ENCODE data around the gene CYTH3. TPM values are rescaled to one million over a fixed set of nuclear protein-coding genes. Genes with fewer than 3 reads are reported as not detected.

The CYTH3 gene
- polyA plus RNA-seq, 1 donor (not counting 4 experiments of a cell fraction or from before 2014, with no cell fraction given), result 28.4 TPM

DNA sequence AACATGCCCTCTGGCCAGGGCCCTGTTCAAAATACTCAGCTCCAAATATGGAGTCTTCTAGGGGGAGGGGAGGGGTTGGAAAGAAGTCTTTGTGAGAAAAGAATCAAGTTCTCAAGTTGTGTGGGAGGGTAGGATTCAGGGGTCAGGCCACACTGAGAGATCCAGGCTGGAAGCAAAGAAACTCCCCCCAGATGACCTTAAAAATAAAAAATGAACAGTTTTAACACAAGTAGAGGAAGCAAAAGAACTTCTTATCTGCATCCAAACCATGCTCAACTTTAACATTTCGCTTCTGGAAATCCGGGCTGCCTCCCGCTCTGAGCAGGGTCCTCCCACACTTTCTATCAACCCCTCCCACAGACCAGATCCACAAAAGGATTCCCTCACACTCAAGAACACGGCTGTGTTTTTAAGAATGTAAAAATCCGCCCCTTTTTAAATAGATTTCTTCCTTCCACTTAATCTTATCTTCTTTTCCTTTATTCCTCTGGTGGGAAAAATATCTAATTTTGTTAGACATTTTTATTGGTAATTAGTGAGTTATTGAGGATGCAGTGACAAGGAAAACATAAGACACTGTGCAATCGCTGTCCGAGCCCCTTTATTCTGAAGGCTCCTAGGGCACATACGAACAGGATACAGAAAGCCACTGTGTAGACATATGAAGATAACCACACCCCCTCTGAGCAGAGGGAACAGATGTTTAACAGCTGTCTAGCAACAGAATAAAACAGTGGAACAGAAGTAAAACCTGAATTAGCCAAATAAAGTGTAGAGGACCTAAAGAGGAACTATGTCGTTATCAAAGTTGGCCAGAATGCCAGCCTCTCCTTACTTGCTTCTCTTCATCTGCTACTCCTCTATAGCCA, 43.8 kb downstream of the CYTH3 start:
- Histone ChIP-seq H2AFZ (ENCODE audit: control insufficient read depth, low read length) (no peak overlapping the region), H3K79me2 (ENCODE audit: control insufficient read depth, insufficient read depth, low read length) (peaks cover 69% of the 10 kb centered on the region), H3K27me3 (ENCODE audit: control insufficient read depth, extremely low read depth, insufficient read depth, low read length) (no peaks in the 10 kb centered on the region), H3K9me1 (ENCODE audit: control insufficient read depth, extremely low read depth, insufficient read depth, low read length) (no peaks in the 10 kb centered on the region), H3K4me2 (ENCODE audit: control insufficient read depth, extremely low read depth, insufficient read depth, low read depth, low read length) (peak overlapping the region; percentile 18), H3K9ac (ENCODE audit: control insufficient read depth, extremely low read depth, insufficient read depth, low read length) (no peak overlapping the region), H4K20me1 (ENCODE audit: control insufficient read depth, extremely low read depth, insufficient read depth, low read length) (peaks cover 12% of the 10 kb centered on the region), H3K27ac (ENCODE audit: control insufficient read depth, insufficient read depth, low read length) (no peak overlapping the region), H3K4me1 (ENCODE audit: control insufficient read depth, extremely low read depth, insufficient read depth, low read length) (peaks cover 9% of the 10 kb centered on the region), H3K9me3 (ENCODE audit: control insufficient read depth, low read depth, low read length) (no peaks in the 10 kb centered on the region), H3K4me3 (ENCODE audit: control insufficient read depth in 2 of 3, extremely low read depth in 1 of 3, insufficient read depth in 2 of 3, low read depth in 1 of 3, low read length in 3 of 3) (no peak overlapping the region), H3K36me3 (ENCODE audit: control insufficient read depth in 2 of 2, extremely low read depth in 1 of 2, insufficient read depth in 2 of 2, low read length in 2 of 2) (peaks cover 0 to under 1% of the 10 kb centered on the region in 2 experiments)
- no peak for TF ChIP-seq EZH2 (IDR thresholded peaks at IDR 0.05; ENCODE audit: low read length)
- TF ChIP-seq, protein P1, sequence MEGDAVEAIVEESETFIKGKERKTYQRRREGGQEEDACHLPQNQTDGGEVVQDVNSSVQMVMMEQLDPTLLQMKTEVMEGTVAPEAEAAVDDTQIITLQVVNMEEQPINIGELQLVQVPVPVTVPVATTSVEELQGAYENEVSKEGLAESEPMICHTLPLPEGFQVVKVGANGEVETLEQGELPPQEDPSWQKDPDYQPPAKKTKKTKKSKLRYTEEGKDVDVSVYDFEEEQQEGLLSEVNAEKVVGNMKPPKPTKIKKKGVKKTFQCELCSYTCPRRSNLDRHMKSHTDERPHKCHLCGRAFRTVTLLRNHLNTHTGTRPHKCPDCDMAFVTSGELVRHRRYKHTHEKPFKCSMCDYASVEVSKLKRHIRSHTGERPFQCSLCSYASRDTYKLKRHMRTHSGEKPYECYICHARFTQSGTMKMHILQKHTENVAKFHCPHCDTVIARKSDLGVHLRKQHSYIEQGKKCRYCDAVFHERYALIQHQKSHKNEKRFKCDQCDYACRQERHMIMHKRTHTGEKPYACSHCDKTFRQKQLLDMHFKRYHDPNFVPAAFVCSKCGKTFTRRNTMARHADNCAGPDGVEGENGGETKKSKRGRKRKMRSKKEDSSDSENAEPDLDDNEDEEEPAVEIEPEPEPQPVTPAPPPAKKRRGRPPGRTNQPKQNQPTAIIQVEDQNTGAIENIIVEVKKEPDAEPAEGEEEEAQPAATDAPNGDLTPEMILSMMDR (optimal IDR thresholded peaks at IDR 0.05 in 1 of 3, IDR thresholded peaks at IDR 0.05 in 1 of 3, conservative IDR thresholded peaks at IDR 0.05 in 1 of 3; ENCODE audit: extremely low read depth in 1 of 3, insufficient read depth in 2 of 3, low read length in 3 of 3), result no peak
- DNase-seq (ENCODE audit: low read depth, low spot score), result no peak
- FAIRE-seq, result no peak
- dilution Hi-C loops (cut with MboI; ENCODE audit: extremely low pct_ligation_motif_present, low sequenced_read_pairs), result no loop called here

DNA sequence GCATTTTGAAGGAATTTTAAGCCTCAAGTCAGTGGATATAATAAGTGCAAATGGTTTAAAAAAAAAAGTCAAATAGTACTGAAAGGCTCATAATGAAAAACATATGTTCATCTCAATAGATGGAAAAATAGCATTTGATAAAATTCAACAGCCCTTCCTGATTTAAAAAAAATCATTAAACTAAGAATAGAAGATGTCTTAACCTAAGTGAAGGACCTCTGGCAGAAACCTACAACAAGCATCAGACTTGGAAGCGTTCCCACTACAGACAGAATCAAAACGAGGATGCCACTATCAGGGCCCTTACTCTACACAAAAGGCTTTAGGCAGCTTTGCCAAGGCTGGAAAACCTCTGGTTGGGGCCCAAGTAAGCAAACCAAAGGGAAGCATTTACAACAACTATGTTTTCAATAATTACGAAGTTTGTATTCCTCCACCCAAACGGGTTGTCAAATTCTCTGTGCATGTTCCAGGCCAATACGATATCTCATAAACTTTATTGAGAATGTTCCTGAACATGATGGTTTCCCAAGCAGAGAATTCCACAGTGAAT, 45.1 kb downstream of the CYTH3 start:
- H3K27ac ChIP-seq (ENCODE audit: control insufficient read depth, insufficient read depth, low read length), result no peak overlapping the region
- H4K20me1 ChIP-seq (ENCODE audit: control insufficient read depth, extremely low read depth, insufficient read depth, low read length), result peaks cover 12% of the 10 kb centered on the region
- H3K36me3 ChIP-seq (ENCODE audit: control insufficient read depth in 2 of 2, extremely low read depth in 1 of 2, insufficient read depth in 2 of 2, low read length in 2 of 2), result no peaks in the 10 kb centered on the region
- H2AFZ ChIP-seq (ENCODE audit: control insufficient read depth, low read length), result no peak overlapping the region
- no peak for FAIRE-seq
- no peak overlapping the region for H3K4me2 ChIP-seq (ENCODE audit: control insufficient read depth, extremely low read depth, insufficient read depth, low read depth, low read length)
- no peak for DNase-seq (ENCODE audit: low read depth, low spot score)
- peaks cover 9% of the 10 kb centered on the region for H3K4me1 ChIP-seq (ENCODE audit: control insufficient read depth, extremely low read depth, insufficient read depth, low read length)
- no peaks in the 10 kb centered on the region for H3K9me1 ChIP-seq (ENCODE audit: control insufficient read depth, extremely low read depth, insufficient read depth, low read length)
- no peaks in the 10 kb centered on the region for H3K9me3 ChIP-seq (ENCODE audit: control insufficient read depth, low read depth, low read length)
- no peak overlapping the region for H3K4me3 ChIP-seq (ENCODE audit: control insufficient read depth in 2 of 3, extremely low read depth in 1 of 3, insufficient read depth in 2 of 3, low read depth in 1 of 3, low read length in 3 of 3)
- H3K9ac ChIP-seq (ENCODE audit: control insufficient read depth, extremely low read depth, insufficient read depth, low read length), result no peak overlapping the region
- no peaks in the 10 kb centered on the region for H3K27me3 ChIP-seq (ENCODE audit: control insufficient read depth, extremely low read depth, insufficient read depth, low read length)
- H3K79me2 ChIP-seq (ENCODE audit: control insufficient read depth, insufficient read depth, low read length), result peaks cover 61% of the 10 kb centered on the region
- dilution Hi-C loops (cut with MboI; ENCODE audit: extremely low pct_ligation_motif_present, low sequenced_read_pairs), result no loop called here
- TF ChIP-seq, protein P1 (optimal IDR thresholded peaks at IDR 0.05 in 1 of 3, IDR thresholded peaks at IDR 0.05 in 1 of 3, conservative IDR thresholded peaks at IDR 0.05 in 1 of 3; ENCODE audit: extremely low read depth in 1 of 3, insufficient read depth in 2 of 3, low read length in 3 of 3), result no peak
- TF ChIP-seq EZH2 (IDR thresholded peaks at IDR 0.05; ENCODE audit: low read length), result no peak
